Measurements from ENCODE around the gene PKP3.

- TF ChIP-seq CTCF (IDR thresholded peaks at IDR 0.05; ENCODE audit: insufficient read depth, low read length, poor library complexity, severe bottlenecking) = peak; percentile 60
- no peak for TF ChIP-seq EZH2phosphoT487 (conservative IDR thresholded peaks at IDR 0.05; ENCODE audit: low read length)
Observed at GRCh38 chr11:363948-364761, 29.9 kb upstream of the PKP3 start.

All from SU-DHL-6 (cell line).